T-cell (primary cell): Measurements from ENCODE around the gene PRRT4. TPM values are rescaled to one million over a fixed set of nuclear protein-coding genes. Genes with fewer than 3 reads are reported as not detected.

Source experiments
- ATAC-seq, 4 experiments: fragments of 200-7000 bp in 3 of 4; fragments of 150-1000 bp in 1 of 4; cut with Tn5 transposase; replicated peaks in 1 of 4; 1 replicate in 3 of 4; 2 replicates in 1 of 4; pipeline ENCODE4 v1.10.0; 2021; ENCODE audit warnings: moderate library complexity in 3 of 4, mild to moderate bottlenecking in 2 of 4, moderate number of reproducible peaks in 1 of 4
- CTCF ChIA-PET, 2 donors: fragments of 300-600 bp; sonication (Branson Sonifier 250); formaldehyde crosslinking; loops; one replicate each; lab custom pipeline; 2022; ENCODE audit warnings: antibody characterized with exemption in 2 of 2; lab: Charles Lee
- POLR2A ChIA-PET, 2 donors: fragments of 300-600 bp; sonication (Branson Sonifier 250); formaldehyde crosslinking; loops; one replicate each; lab custom pipeline; 2022; ENCODE audit warnings: antibody characterized with exemption in 2 of 2; lab: Charles Lee
- DNase-seq, 35 experiments: peaks; one replicate each; pipeline versions ENCODE4 v3.0.0 to v3.0.0-alpha.2; 2013 to 2023
- H3K27ac ChIP-seq: one replicate; pipeline ENCODE4 v1.5.1; 2013; ENCODE audit warnings: low read length
- H3K27me3 ChIP-seq, 2 experiments: replicated peaks in 1 of 2; 1 replicate in 1 of 2; 2 replicates in 1 of 2; pipeline versions ENCODE4 v1.6.1 to v1.7.0; 2013; ENCODE audit warnings: low read length in 1 of 2, mixed read lengths in 1 of 2; ENCODE audit not compliant: control insufficient read depth in 2 of 2, insufficient read depth in 2 of 2; ENCODE audit errors: extremely low read depth in 1 of 2
- H3K36me3 ChIP-seq, 2 donors: 1 replicate in 1 of 2; 2 replicates in 1 of 2; pipeline versions ENCODE4 v1.6.1 to v1.7.0; 2013; ENCODE audit warnings: low read length in 1 of 2; ENCODE audit not compliant: control insufficient read depth in 2 of 2, insufficient read depth in 1 of 2; ENCODE audit errors: extremely low read depth in 1 of 2
- H3K4me1 ChIP-seq, 2 experiments: 1 replicate in 1 of 2; 2 replicates in 1 of 2; pipeline versions ENCODE4 v1.6.1 to v1.7.0; 2013; ENCODE audit warnings: low read length in 2 of 2, mixed read lengths in 1 of 2; ENCODE audit not compliant: insufficient read depth in 2 of 2, control insufficient read depth in 1 of 2; ENCODE audit errors: extremely low read depth in 1 of 2
- H3K4me3 ChIP-seq, 2 donors: 1 replicate in 1 of 2; 2 replicates in 1 of 2; pipeline versions ENCODE4 v1.5.1 to v1.7.0; 2013; ENCODE audit warnings: mild to moderate bottlenecking in 2 of 2, low read length in 1 of 2, moderate library complexity in 1 of 2; ENCODE audit not compliant: control insufficient read depth in 1 of 2; ENCODE audit errors: extremely low read depth in 1 of 2
- H3K9me3 ChIP-seq: 2 replicates; pipeline ENCODE4 v1.7.0; 2013
- H3K27ac Mint-ChIP-seq, 2 donors: one replicate each; pipeline ENCODE4 v1.8.0; 2020 to 2021; ENCODE audit warnings: mild to moderate bottlenecking in 2 of 2, mixed read lengths in 2 of 2
- H3K27me3 Mint-ChIP-seq, 2 donors: one replicate each; pipeline ENCODE4 v1.8.0; 2021 to 2022; ENCODE audit warnings: mixed read lengths in 2 of 2
- H3K36me3 Mint-ChIP-seq: one replicate; pipeline ENCODE4 v1.8.0; 2021; ENCODE audit warnings: mixed read lengths
- H3K4me1 Mint-ChIP-seq, 3 donors: one replicate each; pipeline ENCODE4 v1.8.0; 2020 to 2022; ENCODE audit warnings: mixed read lengths in 3 of 3, mild to moderate bottlenecking in 1 of 3
- H3K4me3 Mint-ChIP-seq, 3 donors: one replicate each; pipeline ENCODE4 v1.8.0; 2020 to 2022; ENCODE audit warnings: mild to moderate bottlenecking in 3 of 3, mixed read lengths in 3 of 3, moderate library complexity in 3 of 3
- H3K9me3 Mint-ChIP-seq, 3 donors: one replicate each; pipeline ENCODE4 v1.8.0; 2020 to 2022; ENCODE audit warnings: mixed read lengths in 3 of 3
- WGBS: methylation state at CpG from one replicate; pipeline ENCODE4 v1.1.5; 2013; ENCODE audit warnings: missing lambda C conversion rate; ENCODE audit not compliant: insufficient coverage; 5-methylcytosine and 5-hydroxymethylcytosine counted together
- total RNA-seq, 35 experiments: library from RNA in 6 of 35; stranded (reverse) in 6 of 35; fragments of 120-200 nt in 1 of 35; gene quantifications; one replicate each; pipeline versions ENCODE4 v1.2.1 to v1.2.4 and lab custom pipeline; 2013 to 2026

The PRRT4 gene
- total RNA-seq, 5 donors from 2014 or later (not counting 1 experiment from before 2014, with no cell fraction given) = 0.15 to 1.1 (median 0.65) TPM

DNA sequence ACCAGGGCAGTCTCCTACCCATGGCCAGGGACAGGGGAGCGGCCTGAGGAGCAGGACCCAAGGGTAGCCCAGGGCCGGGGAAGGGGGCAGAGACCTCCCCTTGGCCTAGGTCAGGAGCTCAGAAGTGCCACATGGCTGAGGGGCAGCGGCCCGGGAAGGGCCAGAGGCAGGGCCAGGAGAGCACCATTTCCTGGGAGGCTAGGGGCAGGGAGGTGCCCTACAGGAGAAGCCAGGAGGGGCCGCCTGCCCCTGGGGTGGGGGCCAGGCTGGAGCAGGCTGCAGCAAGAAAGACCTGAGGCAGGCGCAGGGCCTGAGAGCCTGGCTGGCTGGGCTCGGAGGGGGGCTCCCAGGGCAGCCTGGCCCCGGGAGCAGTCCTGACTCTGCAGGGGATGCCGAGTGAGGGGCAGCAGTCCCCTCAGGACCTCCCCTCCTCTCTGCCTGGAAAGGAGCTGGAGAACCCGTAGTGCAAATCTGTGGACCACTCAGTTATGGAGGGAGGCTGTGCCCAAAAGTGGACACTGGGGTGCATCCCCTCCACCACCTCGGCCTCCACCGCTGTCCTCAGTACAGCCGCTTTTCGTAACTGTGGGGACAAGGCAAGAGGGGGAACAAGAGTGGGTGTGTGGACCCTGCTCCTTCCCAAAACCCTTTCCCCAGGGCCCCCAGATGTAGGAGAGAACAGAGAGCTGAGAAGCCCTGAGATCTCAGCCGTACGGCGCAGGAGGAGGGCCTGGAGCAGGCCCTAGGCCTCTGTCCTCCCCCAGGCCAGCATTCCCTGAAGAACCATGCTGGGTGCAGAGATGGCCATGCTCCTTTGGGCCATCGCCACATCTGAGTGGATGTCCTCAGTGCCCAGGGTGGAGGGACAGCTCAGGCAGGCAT, 31.2 kb upstream of the PRRT4 start:
- DNase-seq (no peak), ATAC-seq (no peak)
- H3K36me3 Mint-ChIP-seq = peaks cover 21% of the 10 kb centered on the region
- WGBS = 97% methylated on average over 11 of the region's 18 CpGs
- H3K27ac Mint-ChIP-seq = no peak overlapping the region
- H3K4me3 ChIP-seq = no peak overlapping the region
- H3K4me1 ChIP-seq = peaks cover 0 to 4% of the 10 kb centered on the region in 2 experiments
- ChIA-PET CTCF (no interaction called here), POLR2A (no interaction called here)
- peaks cover 0 to 4% (median 0%) of the 10 kb centered on the region in 3 donors for H3K4me1 Mint-ChIP-seq
- peaks cover 0 to 5% of the 10 kb centered on the region in 2 donors for H3K27me3 Mint-ChIP-seq
- H3K27ac ChIP-seq = no peak overlapping the region
- H3K9me3 Mint-ChIP-seq = no peaks in the 10 kb centered on the region
- no peak overlapping the region for H3K4me3 Mint-ChIP-seq
- H3K27me3 ChIP-seq = peaks cover 0 to 11% of the 10 kb centered on the region in 2 experiments
- peaks cover 8 to 53% of the 10 kb centered on the region in 2 donors for H3K36me3 ChIP-seq
- H3K9me3 ChIP-seq = no peaks in the 10 kb centered on the region

DNA sequence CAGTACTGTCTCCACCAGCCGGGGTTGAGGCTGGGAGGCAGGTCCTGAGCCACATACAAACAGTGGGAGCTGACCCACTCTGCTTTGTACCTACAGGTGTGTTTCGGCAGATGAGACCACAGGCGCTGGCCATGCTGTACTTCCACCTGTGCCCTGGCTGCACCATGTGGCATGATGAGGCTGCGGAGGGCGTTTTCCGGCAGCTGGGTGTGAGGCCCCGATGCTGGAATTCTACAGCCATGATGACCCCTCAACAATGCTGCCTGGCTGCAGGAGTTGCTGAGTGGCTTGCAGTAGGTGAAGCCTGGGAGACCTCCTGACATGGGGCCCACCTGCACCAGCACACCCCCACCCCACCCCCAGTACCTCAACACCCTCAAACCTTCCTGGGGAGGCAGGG, 30.3 kb upstream of the PRRT4 start:
- H3K27me3 Mint-ChIP-seq = peaks cover 0 to 5% of the 10 kb centered on the region in 2 donors
- ATAC-seq (no peak), DNase-seq (no peak)
- Histone ChIP-seq H3K27ac (no peak overlapping the region), H3K4me3 (no peak overlapping the region), H3K9me3 (no peaks in the 10 kb centered on the region), H3K4me1 (peaks cover 0 to 8% of the 10 kb centered on the region in 2 experiments), H3K36me3 (peaks cover 8 to 45% of the 10 kb centered on the region in 2 donors), H3K27me3 (peaks cover 0 to 16% of the 10 kb centered on the region in 2 experiments)
- H3K36me3 Mint-ChIP-seq = peaks cover 12% of the 10 kb centered on the region
- H3K4me1 Mint-ChIP-seq = peaks cover 0 to 6% (median 0%) of the 10 kb centered on the region in 3 donors
- H3K27ac Mint-ChIP-seq = no peak overlapping the region
- CTCF ChIA-PET = no interaction called here
- POLR2A ChIA-PET = no interaction called here
- no peaks in the 10 kb centered on the region for H3K9me3 Mint-ChIP-seq
- H3K4me3 Mint-ChIP-seq = no peak overlapping the region
- 93% methylated on average over 4 of the region's 7 CpGs for WGBS

DNA sequence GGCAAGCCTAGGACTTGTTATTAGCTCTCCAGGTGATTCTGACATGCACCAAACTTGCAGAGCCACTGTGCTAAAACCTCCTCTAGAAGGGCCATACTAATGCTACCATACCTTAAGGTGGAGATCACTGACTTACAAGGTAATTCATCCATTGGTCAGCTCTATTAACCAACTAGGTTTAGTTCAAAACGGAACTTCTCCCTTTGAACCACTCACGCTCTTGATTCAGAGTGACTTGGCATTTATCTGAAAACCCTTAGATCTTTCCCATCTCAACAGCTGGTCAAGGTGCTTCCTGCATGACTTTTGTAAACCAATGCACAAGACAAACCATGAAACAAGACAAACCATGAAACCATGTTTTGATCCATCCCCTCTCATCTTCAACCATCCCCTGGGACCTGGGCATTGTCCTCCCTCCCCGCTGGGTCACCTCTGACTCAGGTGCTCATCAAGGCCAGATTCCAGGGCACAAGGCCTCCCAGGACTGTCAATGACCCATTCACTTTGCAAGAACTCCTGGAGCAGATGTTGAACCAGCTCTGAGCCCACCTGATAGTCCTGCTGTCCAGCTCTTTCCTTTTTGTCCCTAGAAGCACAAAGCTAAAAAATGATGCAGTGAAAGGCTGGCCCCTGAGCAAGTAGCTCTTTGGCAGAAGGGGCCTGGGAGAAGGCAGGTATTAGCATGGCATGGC, 29.5 kb upstream of the PRRT4 start:
- Mint-ChIP-seq H3K27ac (no peak overlapping the region), H3K4me3 (no peak overlapping the region), H3K36me3 (peaks cover 6% of the 10 kb centered on the region), H3K27me3 (peaks cover 0 to 5% of the 10 kb centered on the region in 2 donors), H3K9me3 (no peaks in the 10 kb centered on the region), H3K4me1 (peaks cover 0 to 6% (median 0%) of the 10 kb centered on the region in 3 donors)
- Histone ChIP-seq H3K27ac (no peak overlapping the region), H3K4me1 (peaks cover 0 to 8% of the 10 kb centered on the region in 2 experiments), H3K9me3 (no peaks in the 10 kb centered on the region), H3K27me3 (peaks cover 0 to 16% of the 10 kb centered on the region in 2 experiments), H3K36me3 (peaks cover 8 to 37% of the 10 kb centered on the region in 2 donors), H3K4me3 (no peak overlapping the region)
- ChIA-PET CTCF (interaction anchor here in 1 of 2 donors (0.6 to 0.7 kb wide), 2 partner anchors 44 to 683 kb away, joined by 3 read pairs; no protein-coding TSS in a partner anchor), POLR2A (no interaction called here)
- 54% methylated on average over 3 of the region's 3 CpGs for WGBS
- ATAC-seq (no peak), DNase-seq (no peak)

DNA sequence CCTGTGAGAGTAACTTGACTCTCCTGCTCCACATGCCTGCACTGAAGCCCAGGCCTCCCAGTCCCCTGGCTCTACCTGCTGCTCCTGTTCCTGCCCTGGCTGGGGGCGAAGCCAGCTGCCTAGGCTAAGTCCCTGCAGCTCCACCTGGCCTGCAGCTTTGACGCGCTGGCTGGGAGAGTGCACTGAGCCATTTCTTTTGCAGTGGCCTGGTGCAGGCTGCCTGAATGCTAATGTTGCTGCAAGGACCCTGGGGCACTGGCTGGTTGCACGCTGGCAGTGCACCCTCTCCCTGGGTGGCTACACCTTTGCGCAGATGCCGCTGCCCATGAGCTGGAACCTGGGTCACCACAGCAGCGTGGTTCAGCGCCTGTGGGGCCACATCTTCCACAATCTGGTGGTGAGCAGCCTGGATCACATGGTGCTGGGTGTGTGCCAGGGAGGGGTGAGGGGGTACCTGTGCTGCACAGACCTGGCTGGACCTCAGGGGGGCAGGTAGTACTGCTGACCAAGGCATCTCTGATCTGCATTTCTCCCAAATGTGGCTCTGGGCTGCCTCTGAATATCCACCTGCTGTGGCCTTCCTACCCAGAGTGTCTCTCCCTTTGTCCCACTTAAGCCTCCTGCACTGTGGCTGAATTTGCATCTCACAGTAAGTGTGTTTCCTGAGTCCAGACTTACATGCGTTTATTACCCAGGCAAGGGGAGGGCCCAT, 28.3 kb upstream of the PRRT4 start:
- H3K27me3 Mint-ChIP-seq = peaks cover 0 to 5% of the 10 kb centered on the region in 2 donors
- no peak for ATAC-seq
- no peak overlapping the region for H3K4me3 ChIP-seq
- H3K27me3 ChIP-seq = peaks cover 0 to 16% of the 10 kb centered on the region in 2 experiments
- H3K36me3 Mint-ChIP-seq = peaks cover 6% of the 10 kb centered on the region
- peaks cover 8 to 24% of the 10 kb centered on the region in 2 donors for H3K36me3 ChIP-seq
- H3K4me1 ChIP-seq = peaks cover 0 to 8% of the 10 kb centered on the region in 2 experiments
- H3K27ac Mint-ChIP-seq = no peak overlapping the region
- H3K27ac ChIP-seq = no peak overlapping the region
- no peaks in the 10 kb centered on the region for H3K9me3 Mint-ChIP-seq
- ChIA-PET POLR2A (no interaction called here), CTCF (interaction anchor here (0.5 to 1.6 kb wide), 5 partner anchors 12 to 61 kb away, joined by 3 to 10 read pairs (median 6); no protein-coding TSS in a partner anchor)
- WGBS = 79% methylated on average over 8 of the region's 9 CpGs
- H3K4me1 Mint-ChIP-seq = peaks cover 0 to 6% (median 0%) of the 10 kb centered on the region in 3 donors
- DNase-seq = no peak
- no peaks in the 10 kb centered on the region for H3K9me3 ChIP-seq
- no peak overlapping the region for H3K4me3 Mint-ChIP-seq

DNA sequence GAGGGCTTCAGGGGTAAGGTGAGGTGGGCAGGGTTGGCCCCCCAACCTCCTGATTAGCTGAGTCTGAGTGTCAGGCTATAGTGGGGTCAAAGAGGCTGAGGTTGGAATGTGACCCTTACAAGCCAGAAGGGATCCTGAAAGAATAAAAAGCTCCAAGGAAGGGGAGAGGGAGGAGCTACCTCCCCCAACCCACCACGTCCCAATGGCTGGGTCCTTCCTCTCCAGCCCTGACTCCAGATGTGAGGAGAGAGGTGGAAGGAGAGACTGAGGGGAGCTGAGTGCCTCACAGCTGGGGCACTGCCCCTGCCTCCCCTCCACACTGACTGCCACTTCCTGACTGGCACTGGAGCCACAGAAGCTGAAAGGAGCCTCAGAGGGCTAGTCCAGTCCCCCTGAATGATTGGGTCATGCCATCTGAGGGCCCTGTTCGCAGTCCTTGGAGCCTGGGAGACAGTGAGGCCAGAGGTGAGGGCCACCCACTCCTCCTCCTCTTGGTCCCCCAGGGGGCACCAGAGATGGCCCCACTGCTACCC, 27.7 kb upstream of the PRRT4 start:
- WGBS = no CpG with 5 or more reads among the region's 2 CpGs
- ATAC-seq (no peak), DNase-seq (no peak)
- no peak overlapping the region for H3K4me3 ChIP-seq
- H3K9me3 Mint-ChIP-seq = no peaks in the 10 kb centered on the region
- H3K4me1 Mint-ChIP-seq = peaks cover 0 to 6% (median 0%) of the 10 kb centered on the region in 3 donors
- peaks cover 0 to 8% of the 10 kb centered on the region in 2 experiments for H3K4me1 ChIP-seq
- peaks cover 0 to 5% of the 10 kb centered on the region in 2 donors for H3K27me3 Mint-ChIP-seq
- ChIA-PET POLR2A (no interaction called here), CTCF (interaction anchor here (0.5 to 3.5 kb wide), 7 partner anchors 11 to 312 kb away, joined by 3 to 47 read pairs (median 3); no protein-coding TSS in a partner anchor)
- no peak overlapping the region for H3K27ac ChIP-seq
- peaks cover 4 to 18% of the 10 kb centered on the region in 2 donors for H3K36me3 ChIP-seq
- peaks cover 6% of the 10 kb centered on the region for H3K36me3 Mint-ChIP-seq
- H3K4me3 Mint-ChIP-seq = no peak overlapping the region
- no peaks in the 10 kb centered on the region for H3K9me3 ChIP-seq
- H3K27me3 ChIP-seq = peaks cover 0 to 16% of the 10 kb centered on the region in 2 experiments
- no peak overlapping the region for H3K27ac Mint-ChIP-seq
